ENCODE measurements around the gene SLC2A10. TPM values are rescaled to one million over a fixed set of nuclear protein-coding genes. Genes with fewer than 3 reads are reported as not detected.

The SLC2A10 gene
- polyA plus RNA-seq, 3 donors, result not detected

DNA sequence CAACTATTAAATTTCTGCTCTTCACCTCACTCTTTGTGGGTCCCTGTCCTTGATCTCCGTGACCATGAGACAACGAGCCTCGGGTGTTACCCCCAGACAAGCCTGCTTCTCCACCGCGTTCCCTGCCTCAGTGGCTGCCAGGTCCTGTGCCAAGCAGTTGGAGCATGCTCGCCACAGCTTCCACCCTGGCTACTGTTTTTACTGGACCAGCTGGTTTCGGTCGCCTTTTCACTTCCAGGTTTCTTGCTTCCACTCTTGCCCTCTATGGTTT lies 25.8 kb upstream of the SLC2A10 start:
- peaks cover 45% of the 10 kb centered on the region for H3K79me2 ChIP-seq (ENCODE audit: insufficient read depth, low read length)
- H3K4me1 Mint-ChIP-seq, result peaks cover 49% of the 10 kb centered on the region
- intact Hi-C loops (cut with micrococcal nuclease), result loop anchor here (10.0 kb wide), 2 partner anchors 129 to 549 kb away; partner anchors contain the start of gene OCSTAMP (in 1 of the 2)
- H3K27ac Mint-ChIP-seq, result no peak overlapping the region
- H3K9me3 Mint-ChIP-seq, result no peaks in the 10 kb centered on the region
- H3K9ac ChIP-seq (ENCODE audit: insufficient read depth, low read length, poor library complexity, severe bottlenecking), result no peak overlapping the region
- no peak overlapping the region for H3K4me2 ChIP-seq (replicated peaks; ENCODE audit: extremely low read depth, low read length, poor library complexity, severe bottlenecking)
- 55% methylated on average over 8 of the region's 8 CpGs for WGBS (ENCODE audit: insufficient coverage)
- TF ChIP-seq, protein P1, sequence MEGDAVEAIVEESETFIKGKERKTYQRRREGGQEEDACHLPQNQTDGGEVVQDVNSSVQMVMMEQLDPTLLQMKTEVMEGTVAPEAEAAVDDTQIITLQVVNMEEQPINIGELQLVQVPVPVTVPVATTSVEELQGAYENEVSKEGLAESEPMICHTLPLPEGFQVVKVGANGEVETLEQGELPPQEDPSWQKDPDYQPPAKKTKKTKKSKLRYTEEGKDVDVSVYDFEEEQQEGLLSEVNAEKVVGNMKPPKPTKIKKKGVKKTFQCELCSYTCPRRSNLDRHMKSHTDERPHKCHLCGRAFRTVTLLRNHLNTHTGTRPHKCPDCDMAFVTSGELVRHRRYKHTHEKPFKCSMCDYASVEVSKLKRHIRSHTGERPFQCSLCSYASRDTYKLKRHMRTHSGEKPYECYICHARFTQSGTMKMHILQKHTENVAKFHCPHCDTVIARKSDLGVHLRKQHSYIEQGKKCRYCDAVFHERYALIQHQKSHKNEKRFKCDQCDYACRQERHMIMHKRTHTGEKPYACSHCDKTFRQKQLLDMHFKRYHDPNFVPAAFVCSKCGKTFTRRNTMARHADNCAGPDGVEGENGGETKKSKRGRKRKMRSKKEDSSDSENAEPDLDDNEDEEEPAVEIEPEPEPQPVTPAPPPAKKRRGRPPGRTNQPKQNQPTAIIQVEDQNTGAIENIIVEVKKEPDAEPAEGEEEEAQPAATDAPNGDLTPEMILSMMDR (IDR thresholded peaks at IDR 0.05), result no peak
- H2AFZ ChIP-seq (ENCODE audit: insufficient read depth, low read depth, low read length, poor library complexity, severe bottlenecking), result no peak overlapping the region
- H3K36me3 ChIP-seq (replicated peaks in 1 of 2; ENCODE audit: control insufficient read depth in 1 of 2, insufficient read depth in 2 of 2, low read length in 2 of 2), result peaks cover 14 to 29% of the 10 kb centered on the region in 2 donors
- no peak overlapping the region for H3K27ac ChIP-seq (ENCODE audit: low read depth in 1 of 2, low read length in 2 of 2)
- peaks cover 1 to 2% (median 2%) of the 10 kb centered on the region in 3 donors for H3K27me3 Mint-ChIP-seq (ENCODE audit: low read depth in 3 of 3)
- DNase-seq, result no peak
- no peak overlapping the region for H3K4me3 Mint-ChIP-seq
- H3K27me3 ChIP-seq (ENCODE audit: control insufficient read depth in 2 of 2, insufficient read depth in 2 of 2, low read length in 2 of 2), result no peaks in the 10 kb centered on the region
- H3K9me3 ChIP-seq (replicated peaks in 1 of 2; ENCODE audit: control insufficient read depth in 1 of 2, insufficient read depth in 1 of 2, low read length in 2 of 2), result no peaks in the 10 kb centered on the region
- peaks cover 78% of the 10 kb centered on the region for H4K20me1 ChIP-seq (ENCODE audit: insufficient read depth, low read length)
- peaks cover 11 to 14% of the 10 kb centered on the region in 2 donors for H3K4me1 ChIP-seq (ENCODE audit: control insufficient read depth in 1 of 2, insufficient read depth in 2 of 2, low read length in 2 of 2)
- H3K4me3 ChIP-seq (replicated peaks in 1 of 3; ENCODE audit: low read depth in 2 of 3, low read length in 3 of 3), result no peak overlapping the region
- H3K36me3 Mint-ChIP-seq, result peaks cover 31 to 35% of the 10 kb centered on the region in 2 donors

DNA sequence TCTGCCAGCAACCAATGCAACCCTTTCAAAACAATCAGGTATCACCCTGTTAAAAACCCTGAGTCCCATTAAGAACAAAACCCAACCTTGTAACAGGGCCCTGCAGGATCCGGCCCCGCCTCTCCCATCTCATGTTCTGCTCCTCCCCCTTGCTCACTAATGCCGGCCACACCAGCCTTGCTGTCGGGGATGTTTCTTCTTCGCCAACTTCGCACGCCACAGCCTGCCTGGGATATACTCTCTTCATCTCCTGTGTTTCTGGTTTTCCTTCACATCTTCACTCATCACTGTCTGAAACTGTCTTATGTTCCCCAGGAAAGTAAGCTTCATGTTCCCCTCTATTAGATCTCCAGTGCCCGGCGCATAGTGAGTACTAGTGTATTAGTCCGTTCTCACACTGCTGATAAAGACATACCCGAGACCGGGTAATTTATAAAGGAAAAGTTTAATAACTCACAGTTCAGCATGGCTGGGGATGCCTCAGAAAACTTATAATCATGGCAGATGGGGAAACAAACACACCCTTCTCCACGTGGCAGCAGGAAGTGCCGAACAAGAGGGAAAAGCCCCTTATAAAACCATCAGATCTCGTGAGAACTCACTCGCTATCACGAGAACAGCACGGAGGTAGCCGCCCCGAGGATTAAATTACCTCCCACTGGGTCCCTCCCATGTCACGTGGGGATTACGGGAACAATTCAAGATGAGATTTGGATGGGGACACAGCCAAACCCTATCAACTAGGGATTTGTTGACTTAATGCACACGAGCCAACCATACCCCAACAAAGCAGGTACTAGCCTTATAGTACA lies 25.3 kb upstream of the SLC2A10 start:
- peaks cover 80% of the 10 kb centered on the region for H4K20me1 ChIP-seq (ENCODE audit: insufficient read depth, low read length)
- no peaks in the 10 kb centered on the region for H3K9me3 Mint-ChIP-seq
- H3K4me1 ChIP-seq (ENCODE audit: control insufficient read depth in 1 of 2, insufficient read depth in 2 of 2, low read length in 2 of 2), result peaks cover 13 to 17% of the 10 kb centered on the region in 2 donors
- no peak overlapping the region for H3K4me2 ChIP-seq (replicated peaks; ENCODE audit: extremely low read depth, low read length, poor library complexity, severe bottlenecking)
- no peak overlapping the region for H3K27ac ChIP-seq (ENCODE audit: low read depth in 1 of 2, low read length in 2 of 2)
- 97% methylated on average over 15 of the region's 23 CpGs for WGBS (ENCODE audit: insufficient coverage)
- H3K4me3 ChIP-seq (replicated peaks in 1 of 3; ENCODE audit: low read depth in 2 of 3, low read length in 3 of 3), result no peak overlapping the region
- H3K27me3 Mint-ChIP-seq (ENCODE audit: low read depth in 3 of 3), result peaks cover 1 to 2% (median 2%) of the 10 kb centered on the region in 3 donors
- H3K9ac ChIP-seq (ENCODE audit: insufficient read depth, low read length, poor library complexity, severe bottlenecking), result no peak overlapping the region
- DNase-seq, result no peak
- H3K9me3 ChIP-seq (replicated peaks in 1 of 2; ENCODE audit: control insufficient read depth in 1 of 2, insufficient read depth in 1 of 2, low read length in 2 of 2), result no peaks in the 10 kb centered on the region
- H3K4me1 Mint-ChIP-seq, result peaks cover 51% of the 10 kb centered on the region
- peaks cover 50% of the 10 kb centered on the region for H3K79me2 ChIP-seq (ENCODE audit: insufficient read depth, low read length)
- peaks cover 31 to 35% of the 10 kb centered on the region in 2 donors for H3K36me3 Mint-ChIP-seq
- no peaks in the 10 kb centered on the region for H3K27me3 ChIP-seq (ENCODE audit: control insufficient read depth in 2 of 2, insufficient read depth in 2 of 2, low read length in 2 of 2)
- H3K4me3 Mint-ChIP-seq, result no peak overlapping the region
- TF ChIP-seq, protein P1 (IDR thresholded peaks at IDR 0.05), result no peak
- H2AFZ ChIP-seq (ENCODE audit: insufficient read depth, low read depth, low read length, poor library complexity, severe bottlenecking), result no peak overlapping the region
- intact Hi-C loops (cut with micrococcal nuclease), result loop anchor here (10.0 kb wide), 2 partner anchors 129 to 549 kb away; partner anchors contain the start of gene OCSTAMP (in 1 of the 2)
- peaks cover 14 to 29% of the 10 kb centered on the region in 2 donors for H3K36me3 ChIP-seq (replicated peaks in 1 of 2; ENCODE audit: control insufficient read depth in 1 of 2, insufficient read depth in 2 of 2, low read length in 2 of 2)
- no peak overlapping the region for H3K27ac Mint-ChIP-seq

Data from CD14-positive monocyte (primary cell).